GM19035 (cell line): ENCODE data around the gene ZNF117.
"Not testable (repeated sequence)": the region's sequence is repeated elsewhere in the genome, so short reads cannot be mapped to it uniquely, and the experiment has no call there.

ENCODE experiments used
- ATAC-seq: cut with Tn5 transposase; IDR thresholded peaks from one replicate; pipeline ENCODE4 v1.9.1; 2021; ENCODE audit not compliant: unreplicated experiment

The ZNF117 gene

DNA sequence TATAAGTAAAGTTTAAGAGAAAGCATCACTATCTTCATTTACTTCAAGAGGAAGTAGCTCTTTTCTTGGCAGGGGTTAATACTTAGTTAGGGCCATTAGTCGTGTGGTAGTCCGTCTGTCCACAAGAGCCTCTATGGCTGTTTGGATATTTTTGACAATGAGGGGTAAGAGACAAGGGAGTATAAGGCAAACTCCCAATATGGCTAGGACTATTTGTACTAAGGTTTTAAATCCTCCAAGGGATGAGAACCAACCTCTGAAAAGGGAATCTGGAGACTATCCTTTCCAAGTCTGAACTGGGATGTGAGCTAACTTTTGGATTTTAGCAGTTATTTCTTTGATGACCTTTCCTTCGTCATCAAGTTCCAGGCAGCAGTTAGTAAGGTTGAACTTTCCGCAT lies at the start of gene ZNF117:
ZNF117 (minus strand) TSS at position 101 of the 400 bp plus-strand sequence.
- ATAC-seq, result no peak

DNA sequence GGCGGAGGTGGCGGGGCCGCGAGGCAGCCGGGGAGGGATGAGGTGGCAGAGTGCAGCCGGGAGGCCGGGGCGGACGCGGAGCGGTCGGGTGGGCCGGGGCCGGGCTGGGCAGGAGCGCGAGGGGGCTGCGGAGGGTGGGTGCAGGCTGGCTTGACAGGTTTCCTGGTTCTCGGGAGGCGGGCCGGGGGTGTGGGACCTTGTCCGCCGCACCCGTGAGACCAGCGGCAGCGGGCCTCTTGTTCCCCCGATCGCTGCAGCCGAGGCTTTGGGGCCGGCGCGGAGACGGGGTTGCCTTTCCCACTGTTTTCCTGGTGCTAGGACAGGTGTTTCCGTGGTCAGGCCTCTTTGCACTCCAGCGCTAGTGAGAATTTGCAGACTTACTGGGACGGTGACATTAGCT lies 47.9 kb upstream of the ZNF117 start:
- ATAC-seq, result peak; percentile 16

DNA sequence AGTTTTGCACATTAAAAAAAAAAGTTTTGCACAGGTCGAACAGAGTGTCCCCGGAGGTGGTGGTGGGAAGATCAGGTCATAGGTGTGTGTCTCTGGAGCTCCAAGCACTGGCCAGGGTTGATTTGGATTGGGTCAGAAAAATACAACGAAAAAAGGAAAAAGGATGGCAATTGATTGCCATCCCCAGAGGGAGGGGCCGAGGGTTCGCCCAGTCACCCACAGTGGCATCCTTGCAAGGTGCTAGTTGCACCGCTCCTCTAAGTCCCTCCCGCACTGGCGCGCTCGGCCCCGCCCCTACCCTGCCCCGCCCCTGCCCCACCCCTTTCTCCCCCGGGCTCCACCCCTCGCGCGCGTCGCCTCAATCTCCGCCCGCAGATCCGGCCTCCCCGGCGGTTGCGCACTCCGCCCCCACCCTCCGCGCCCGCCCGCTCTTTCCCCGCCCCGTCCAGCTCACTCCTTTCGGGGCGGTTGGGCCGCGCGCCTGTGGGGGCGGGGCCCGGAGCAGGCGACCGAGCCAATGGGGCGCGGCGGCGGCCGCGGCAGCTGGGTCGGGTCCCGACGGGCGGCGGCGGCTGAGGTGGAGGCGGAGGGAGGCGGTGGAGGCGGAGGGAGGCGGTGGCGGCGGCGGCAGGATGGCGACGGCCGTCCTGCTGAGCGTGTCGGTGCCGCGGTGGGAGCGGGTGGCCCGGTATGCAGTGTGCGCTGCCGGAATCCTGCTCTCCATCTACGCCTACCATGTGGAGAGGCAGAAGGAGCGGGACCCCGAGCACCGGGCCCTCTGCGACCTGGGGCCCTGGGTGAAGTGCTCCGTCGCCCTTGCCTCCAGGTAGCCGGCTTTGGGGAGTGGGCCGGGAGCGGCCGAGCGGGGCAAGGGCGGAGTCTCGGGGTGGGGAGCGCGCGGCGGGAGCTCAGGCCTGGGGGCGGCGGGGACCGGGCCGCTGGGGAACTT lies 47.2 kb upstream of the ZNF117 start:
- peak; percentile 79 for ATAC-seq

DNA sequence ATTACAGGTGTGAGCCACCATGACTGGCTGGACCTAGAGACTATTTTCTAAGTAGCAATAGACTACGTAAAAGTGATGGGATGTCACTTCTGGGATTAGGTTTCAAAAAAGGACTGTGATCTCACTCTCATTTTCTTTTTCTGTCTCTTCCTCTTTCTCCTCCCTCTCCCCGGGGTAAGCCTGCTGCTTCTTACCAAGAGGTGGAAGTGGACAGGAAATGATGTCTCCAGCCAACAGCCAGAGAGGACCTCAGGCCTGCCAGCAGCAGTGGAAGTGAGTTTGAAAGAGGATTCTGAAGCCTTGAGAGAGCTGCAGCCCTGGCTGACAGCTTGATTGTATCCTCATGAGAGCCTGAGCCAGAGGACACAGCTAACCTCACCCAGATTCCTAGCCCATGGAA lies 45.7 kb upstream of the ZNF117 start:
- not testable (repeated sequence) for ATAC-seq

DNA sequence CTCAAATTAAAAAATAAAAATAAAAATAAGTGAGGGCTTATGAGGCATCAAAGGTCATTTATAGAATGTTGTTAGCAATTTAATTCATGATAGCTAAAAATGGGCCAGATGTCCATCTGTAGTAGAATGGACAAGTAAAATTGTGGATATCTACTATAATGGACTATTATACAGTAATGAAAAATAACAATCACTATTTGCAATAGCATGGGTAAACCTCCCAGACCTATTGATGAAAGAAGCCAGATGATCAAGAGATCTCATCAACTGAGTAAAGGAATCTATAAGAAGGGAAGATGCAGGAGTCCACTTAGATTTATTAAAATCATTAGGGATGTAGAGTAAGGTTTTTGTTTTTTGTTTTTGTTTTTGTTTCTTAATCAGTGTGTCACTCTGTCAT lies 44.6 kb upstream of the ZNF117 start:
- ATAC-seq, result not testable (repeated sequence)

DNA sequence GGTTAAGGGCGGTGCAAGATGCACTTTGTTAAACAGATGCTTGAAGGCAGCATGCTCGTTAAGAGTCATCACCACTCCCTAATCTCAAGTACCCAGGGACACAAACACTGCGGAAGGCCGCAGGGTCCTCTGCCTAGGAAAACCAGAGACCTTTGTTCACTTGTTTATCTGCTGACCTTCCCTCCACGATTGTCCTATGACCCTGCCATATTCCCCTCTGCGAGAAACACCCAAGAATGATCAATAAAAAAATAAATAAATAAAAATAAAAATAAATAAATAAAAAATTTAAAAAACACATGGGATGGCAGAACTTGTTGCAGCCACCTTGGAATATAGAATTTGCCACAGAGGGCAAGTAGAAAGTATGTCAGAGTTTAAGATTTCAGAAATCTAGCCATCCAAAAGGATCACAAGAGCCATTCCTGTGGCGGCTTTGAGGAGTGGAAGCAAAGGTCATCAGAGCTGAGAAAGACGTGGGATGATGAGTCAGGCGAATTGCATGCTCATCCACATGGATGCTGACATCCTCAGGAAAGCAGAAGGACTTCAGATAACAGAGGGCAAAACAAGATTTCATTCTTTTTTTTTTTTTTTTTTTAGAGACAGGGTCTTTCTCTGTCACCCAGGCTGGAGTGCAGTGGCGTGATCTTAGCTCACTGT lies 43.4 kb upstream of the ZNF117 start:
- not testable (repeated sequence) for ATAC-seq

DNA sequence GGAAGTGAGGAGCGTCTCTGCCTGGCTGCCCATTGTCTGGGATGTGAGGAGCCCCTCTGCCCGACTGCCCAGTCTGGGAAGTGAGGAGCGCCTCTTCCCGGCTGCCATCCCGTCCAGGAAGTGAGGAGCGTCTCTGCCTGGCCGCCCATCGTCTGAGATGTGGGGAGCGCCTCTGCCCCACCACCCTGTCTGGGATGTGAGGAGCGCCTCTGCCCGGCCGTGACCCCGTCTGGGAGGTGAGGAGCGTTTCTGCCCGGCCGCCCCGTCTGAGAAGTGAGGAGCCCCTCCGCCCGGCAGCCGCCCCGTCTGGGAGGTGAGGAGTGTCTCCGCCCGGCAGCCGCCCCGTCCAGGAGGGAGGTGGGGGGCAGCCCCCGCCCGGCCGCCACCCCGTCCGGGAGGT lies 42.6 kb upstream of the ZNF117 start:
- not testable (repeated sequence) for ATAC-seq

DNA sequence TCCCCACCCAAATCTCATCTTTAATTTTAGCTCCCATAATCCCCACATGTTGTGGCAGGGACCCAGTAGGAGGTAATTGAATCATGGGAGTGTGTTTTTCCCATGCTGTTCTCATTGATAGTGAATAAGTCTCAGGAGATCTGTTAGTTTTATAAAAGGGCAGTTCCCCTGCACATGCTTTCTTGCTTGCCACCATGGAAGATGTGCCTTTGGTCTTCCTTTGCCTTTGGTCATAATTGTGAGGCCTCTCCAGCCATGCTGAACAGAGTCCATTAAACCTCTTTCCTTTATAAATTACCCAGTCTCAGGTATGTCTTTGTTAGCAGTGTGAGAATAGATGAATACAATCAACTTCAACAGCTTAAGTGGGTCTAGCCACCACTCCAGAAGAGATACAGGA lies 34.2 kb upstream of the ZNF117 start:
- not testable (repeated sequence) for ATAC-seq

DNA sequence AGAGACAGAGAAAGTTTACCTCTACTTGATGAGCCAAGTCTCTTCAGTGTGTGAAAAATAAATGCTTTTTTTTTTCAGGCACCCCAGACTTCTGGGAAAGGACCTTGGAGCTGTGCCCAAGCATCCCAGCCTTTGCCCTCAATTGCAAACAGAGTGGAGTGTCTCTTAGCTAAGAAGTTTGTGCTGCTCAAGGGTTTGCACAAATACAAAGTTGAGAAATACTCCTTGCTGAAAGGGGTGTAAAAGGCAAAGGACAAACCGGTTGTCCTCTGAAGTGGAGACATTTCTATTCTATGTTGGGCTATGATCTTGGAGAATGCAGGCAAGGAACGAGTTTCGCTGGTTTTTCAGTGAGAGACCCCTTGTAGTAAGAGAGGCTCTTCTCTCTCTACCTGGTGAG lies 30.1 kb upstream of the ZNF117 start:
- ATAC-seq, result not testable (repeated sequence)

DNA sequence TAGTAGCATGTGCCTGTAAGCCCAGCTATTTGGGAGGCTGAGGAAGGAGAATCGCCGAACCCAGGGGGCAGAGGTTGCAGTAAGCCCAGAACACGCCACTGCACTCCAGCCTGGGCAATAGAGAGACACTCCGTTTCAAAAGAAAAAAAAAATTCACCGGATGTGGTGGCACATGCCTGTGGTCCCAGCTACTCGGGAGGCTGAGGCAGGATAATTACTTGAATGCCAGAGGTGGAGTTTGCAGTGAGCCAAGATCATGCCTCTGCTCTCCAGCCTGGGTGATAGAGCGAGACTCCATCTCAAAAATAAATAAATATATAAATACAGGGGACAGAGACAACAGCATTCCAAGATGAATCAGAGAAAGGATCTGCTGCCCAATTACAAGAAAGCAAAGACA lies 19.0 kb upstream of the ZNF117 start:
- ATAC-seq, result not testable (repeated sequence)

DNA sequence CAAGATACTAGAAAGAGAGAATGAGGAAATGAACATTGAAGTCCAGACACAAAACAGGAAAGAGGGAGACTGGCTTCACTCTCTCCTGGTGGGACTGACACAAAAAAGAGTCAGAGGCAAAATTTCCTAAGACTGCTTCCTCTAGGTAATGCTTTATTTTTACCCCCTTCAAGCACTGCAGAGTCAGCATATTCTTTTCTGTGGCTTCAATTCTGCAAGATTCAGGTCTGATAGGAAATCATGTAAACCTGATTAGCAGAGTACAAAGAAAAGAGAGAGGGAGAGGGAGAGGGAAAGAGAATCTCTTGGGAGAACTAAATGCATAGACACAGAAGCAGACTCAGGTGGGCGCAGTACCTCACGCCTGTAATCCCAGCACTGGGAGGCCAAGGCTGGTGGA lies 18.6 kb upstream of the ZNF117 start:
- ATAC-seq, result not testable (repeated sequence)

DNA sequence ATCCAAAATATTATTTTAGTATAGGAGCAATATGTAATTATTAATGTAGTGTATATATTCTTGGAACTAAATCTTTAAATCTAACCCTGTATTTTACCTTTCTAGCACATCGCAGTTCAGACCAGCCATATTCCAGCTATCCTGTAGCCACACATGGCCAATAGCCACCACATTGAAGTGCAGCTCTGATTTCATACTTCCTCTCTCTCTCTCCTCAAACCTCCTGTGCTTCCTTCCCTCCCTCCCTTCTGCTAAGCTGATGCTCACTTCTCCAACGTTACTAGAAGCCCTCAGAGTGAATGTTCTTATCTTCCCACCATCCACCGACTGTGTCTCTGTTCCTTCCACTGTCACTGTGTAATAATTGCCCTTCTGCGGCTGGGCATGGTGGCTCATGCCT lies 16.2 kb upstream of the ZNF117 start:
- ATAC-seq, result not testable (repeated sequence)

DNA sequence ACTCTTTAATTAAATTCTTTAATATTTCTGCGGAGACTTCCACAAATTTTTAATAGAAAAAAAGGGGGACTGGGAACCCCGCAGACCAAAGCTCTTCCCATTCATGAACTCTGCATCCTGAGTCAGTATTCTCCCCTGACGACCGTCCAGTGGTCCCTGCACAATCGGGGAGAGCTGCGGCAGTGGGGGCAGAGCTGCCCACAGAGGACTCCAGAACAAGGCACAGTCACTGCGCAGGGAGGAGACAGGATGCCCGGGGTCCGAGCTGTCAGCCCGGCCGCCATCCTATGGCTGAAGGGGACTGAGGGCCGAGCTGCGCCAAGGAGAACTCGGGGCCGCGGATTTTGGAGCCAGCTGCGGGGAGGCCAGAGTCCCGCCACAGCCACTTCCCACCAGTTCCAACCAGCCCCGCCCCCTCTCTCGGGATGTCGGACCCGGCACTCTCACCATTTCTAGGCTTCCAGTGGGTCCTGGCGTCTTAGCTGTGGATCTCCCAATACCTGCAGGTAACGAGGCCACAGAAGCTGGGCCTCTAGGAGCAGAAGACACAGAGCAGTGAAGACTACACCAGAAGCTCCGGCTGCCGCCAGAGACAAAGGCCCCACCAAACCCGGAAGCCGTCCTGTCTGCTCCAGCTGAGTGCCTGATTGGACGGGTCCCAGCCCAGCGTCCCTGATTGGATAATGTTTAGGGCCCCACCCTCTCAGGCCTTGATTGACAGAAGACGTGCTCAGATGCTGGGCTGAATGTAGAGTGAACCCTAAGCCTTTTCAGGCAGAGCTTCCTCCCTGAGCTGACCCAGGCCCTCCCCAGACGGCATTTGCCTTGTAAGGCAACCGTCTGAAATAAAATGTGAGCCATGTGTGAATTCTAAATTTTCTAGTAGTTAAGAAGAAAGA lies 15.5 kb upstream of the ZNF117 start, which contains the start of gene ERV3-1:
ERV3-1 (minus strand) TSS at position 594 of the 899 bp plus-strand sequence. CDS start 13,661 bp downstream, outside the sequence.
- peak; percentile 100 for ATAC-seq

DNA sequence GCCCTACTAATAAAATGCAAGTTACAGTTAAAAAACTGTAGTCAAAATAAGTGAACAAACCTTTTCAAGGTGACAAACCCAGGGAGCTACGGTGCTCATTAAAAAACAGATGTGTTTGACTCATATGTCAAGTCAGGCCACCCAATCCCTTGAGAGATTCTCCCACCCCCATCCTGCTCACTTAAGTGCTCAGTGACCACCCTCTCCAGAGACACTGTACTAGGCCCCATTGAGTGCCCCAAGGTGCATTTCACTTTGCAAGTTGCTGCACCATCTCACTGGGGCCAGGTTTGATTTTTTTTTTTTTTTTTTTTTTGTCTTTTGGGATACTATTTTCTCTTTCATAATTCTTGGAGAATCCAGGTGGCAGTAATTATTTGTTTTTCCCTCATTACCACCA lies 13.7 kb upstream of the ZNF117 start:
- no peak for ATAC-seq

DNA sequence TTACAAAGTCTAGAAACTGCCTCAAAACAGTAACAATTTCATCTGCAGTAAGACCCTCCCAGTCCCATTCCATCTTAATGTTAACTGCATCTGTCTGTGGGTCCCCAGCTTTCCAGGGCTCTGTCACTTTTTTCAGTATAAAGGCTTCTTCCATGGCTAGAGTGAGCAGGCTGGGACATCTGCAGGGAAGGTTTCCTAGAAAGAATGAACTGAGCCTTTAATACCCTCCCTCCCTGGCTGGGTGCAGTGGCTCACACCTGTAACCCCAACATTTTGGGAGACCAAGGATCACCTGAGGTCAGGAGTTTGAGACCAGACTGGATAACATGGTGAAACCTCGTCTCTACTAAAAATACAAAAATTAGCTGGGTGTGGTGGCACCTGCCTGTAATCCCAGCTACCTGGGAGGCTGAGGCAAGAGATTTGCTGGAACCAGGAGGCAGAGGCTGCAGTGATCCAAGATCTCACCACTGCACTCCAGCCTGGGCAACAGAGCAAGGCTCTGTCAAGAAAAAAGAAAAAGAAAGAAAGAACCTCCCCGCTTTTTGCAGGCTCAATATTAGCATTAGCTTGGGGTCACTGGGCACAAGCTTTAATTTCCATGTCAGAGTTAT lies 12.2 kb upstream of the ZNF117 start:
- ATAC-seq, result no peak

DNA sequence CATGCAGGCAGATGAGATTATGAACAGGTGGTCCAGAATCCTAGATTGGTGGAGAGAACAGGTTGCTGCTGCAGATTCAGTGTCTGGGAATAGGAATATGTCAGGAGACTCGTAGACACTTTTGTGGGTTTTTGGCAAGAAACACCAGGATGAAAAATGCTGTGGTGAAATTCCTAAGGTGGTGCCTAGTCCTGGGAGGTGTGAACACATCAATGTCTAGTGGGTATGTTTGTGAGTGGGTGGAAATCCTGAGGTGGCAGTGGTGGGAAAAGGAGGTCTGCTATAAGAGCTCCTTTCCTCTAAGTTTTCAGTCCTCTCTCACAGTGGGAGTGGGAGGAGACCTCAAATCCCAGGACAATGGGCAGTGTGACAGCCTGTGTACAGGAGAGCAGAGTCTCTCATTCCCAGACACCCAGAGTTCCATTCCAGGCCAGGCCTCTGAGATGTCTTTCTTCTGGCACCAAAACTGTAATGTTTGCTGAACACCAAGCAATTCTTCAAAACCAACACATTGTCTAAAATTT lies 10.5 kb upstream of the ZNF117 start:
- no peak for ATAC-seq

DNA sequence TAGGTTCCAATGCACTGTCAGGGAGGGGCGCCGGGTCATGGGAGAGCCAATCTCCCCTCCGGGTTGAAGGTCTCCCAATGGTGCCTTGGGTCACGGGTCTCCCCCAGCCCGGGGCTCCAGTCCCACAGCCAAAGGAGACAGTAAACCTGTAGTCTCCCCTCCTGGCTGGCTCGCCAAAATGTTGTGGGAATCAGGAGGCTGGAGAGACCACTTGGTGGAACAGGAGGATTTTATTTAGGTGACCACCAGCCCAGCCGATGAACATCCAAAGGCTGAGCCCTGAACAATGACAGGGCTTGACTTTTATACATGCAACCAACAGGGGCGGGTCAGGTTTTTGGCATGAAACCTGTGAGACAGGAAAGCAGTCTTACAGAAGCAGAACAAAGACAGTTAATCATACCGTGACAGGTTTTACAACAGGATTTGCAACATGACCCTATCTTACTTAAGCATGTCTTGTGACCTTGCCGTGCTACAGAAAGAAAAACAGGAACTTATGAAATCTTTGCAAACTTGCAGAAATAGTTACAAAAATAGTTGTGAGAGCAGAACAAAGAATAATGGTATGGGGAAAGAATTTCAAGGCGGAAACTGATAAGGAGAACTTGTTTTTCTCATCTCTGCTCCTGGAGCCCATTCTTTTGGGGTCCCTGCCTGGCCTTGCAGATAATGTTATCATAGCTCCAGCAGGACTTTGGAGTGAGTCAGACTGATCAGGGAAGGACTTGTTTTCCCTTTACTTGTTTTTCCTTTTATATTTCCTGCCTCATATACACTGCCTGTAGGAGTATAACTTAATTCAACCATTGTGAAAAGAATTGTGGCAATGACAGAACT lies 8.5 kb upstream of the ZNF117 start:
- ATAC-seq, result no peak

DNA sequence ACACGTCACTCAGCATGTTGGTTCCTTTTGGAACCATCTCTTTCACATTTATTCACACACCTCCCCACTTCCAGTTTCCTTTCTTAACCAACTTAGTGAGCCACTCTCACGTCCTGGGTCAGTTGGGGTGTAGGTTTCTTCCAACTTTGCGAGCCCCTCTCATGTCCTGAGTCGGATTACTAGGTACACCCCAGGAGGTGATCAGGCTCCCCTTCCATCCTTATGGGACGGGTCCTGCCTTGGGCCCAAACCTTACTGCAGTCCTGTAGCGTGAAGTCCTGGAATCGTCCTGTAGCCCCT lies 8.0 kb upstream of the ZNF117 start:
- ATAC-seq, result no peak

DNA sequence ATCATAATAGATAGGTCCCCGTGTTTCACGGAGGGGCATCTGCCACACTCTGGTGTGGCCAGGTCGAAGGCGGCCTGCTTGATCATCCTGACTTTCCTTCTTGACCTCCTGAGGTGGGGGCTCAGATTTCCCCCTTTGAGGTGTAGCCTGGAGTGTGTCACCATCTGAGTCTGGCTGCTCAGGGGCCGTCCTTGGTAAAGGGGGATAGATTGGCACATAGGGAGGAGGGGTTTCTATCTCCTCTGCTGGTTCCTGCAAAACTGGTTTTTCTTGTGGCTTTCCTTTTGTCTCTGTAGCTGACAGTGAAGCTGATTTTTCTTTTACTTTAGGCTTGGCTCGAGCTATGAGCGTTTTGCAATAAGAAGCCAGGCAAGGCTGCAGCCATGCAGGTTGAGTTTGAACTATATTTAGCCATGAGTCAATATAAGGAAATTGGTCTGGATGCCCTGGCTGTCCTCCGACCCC lies 7.1 kb upstream of the ZNF117 start:
- no peak for ATAC-seq
